ENCODE measurements around the gene RITA1. TPM values are rescaled to one million over a fixed set of nuclear protein-coding genes. Genes with fewer than 3 reads are reported as not detected.

RITA1 gene
- total and polyA plus RNA-seq, 2 of the 4 experiments (the other 2 are of a cell fraction), result 14.2 to 14.7 TPM

- no peak overlapping the region for H2BK15ac ChIP-seq (ENCODE audit: low read depth, low read length)
- H3K4me1 ChIP-seq (ENCODE audit: control insufficient read depth, insufficient read depth, low read length), result peaks cover 2% of the 10 kb centered on the region; the same call in 1 of the 2 replicates
- no peak overlapping the region for H4K8ac ChIP-seq (ENCODE audit: low read depth in 2 of 2, low read length in 2 of 2)
- H3K23ac ChIP-seq (ENCODE audit: low read depth, low read length), result no peak overlapping the region
- intact Hi-C loops (cut with micrococcal nuclease), result no loop called here
- H3K9me3 ChIP-seq (ENCODE audit: control insufficient read depth, insufficient read depth, low read length), result no peaks in the 10 kb centered on the region
- H3K18ac ChIP-seq (ENCODE audit: low read depth, low read length), result no peak overlapping the region
- no peaks in the 10 kb centered on the region for H3K9me1 ChIP-seq (ENCODE audit: insufficient read depth, low read length)
- ChIA-PET CTCF (no interaction called here), POLR2A (ENCODE audit: unreplicated experiment) (no interaction called here)
- H3K4me2 ChIP-seq (ENCODE audit: low read depth, low read length), result no peak overlapping the region
- H2AK9ac ChIP-seq (replicated peaks; ENCODE audit: low read depth, low read length, poor library complexity), result no peak overlapping the region
- H4K20me1 ChIP-seq (ENCODE audit: insufficient read depth, low read length), result no peaks in the 10 kb centered on the region
- BruUV-seq (replicated peaks), result no TSS peak
- no peak overlapping the region for H3K14ac ChIP-seq (replicated peaks; ENCODE audit: low read depth, low read length)
- no peaks in the 10 kb centered on the region for H3K36me3 ChIP-seq (ENCODE audit: control insufficient read depth, insufficient read depth, low read length)
- no peak overlapping the region for H3K56ac ChIP-seq (ENCODE audit: extremely low read depth, insufficient read depth, low read length)
- H3K27ac ChIP-seq (ENCODE audit: insufficient read depth, low read length), result no peak overlapping the region
- in situ Hi-C loops (cut with MboI; ENCODE audit: low sequenced_read_pairs), result no loop called here
- no peak overlapping the region for H2AFZ ChIP-seq (replicated peaks; ENCODE audit: low read length, poor library complexity)
- H2AK5ac ChIP-seq (ENCODE audit: low read depth, low read length), result no peak overlapping the region
- dilution Hi-C loops (cut with HindIII; ENCODE audit: low sequenced_read_pairs, unreplicated experiment), result no loop called here
- no peak overlapping the region for H2BK120ac ChIP-seq (ENCODE audit: low read depth, low read length)
- no peak overlapping the region for H2BK5ac ChIP-seq (ENCODE audit: low read depth, low read length, poor library complexity, severe bottlenecking)
- TF ChIP-seq MAFK (IDR thresholded peaks at IDR 0.05; ENCODE audit: low read depth, low read length) (no peak), RFX5 (IDR thresholded peaks at IDR 0.05; ENCODE audit: low read depth, low read length) (no peak), CEBPB (IDR thresholded peaks at IDR 0.05; ENCODE audit: low read depth, low read length) (peak; percentile 68), BHLHE40 (IDR thresholded peaks at IDR 0.05; ENCODE audit: low read depth, low read length) (no peak), MXI1 (IDR thresholded peaks at IDR 0.05; ENCODE audit: borderline replicate concordance, low read depth, low read length) (no peak)
- H3K27me3 ChIP-seq (ENCODE audit: control insufficient read depth, insufficient read depth, low read length), result peaks cover 18% of the 10 kb centered on the region
- no peaks in the 10 kb centered on the region for H3K79me1 ChIP-seq (ENCODE audit: low read depth in 1 of 2, low read length in 2 of 2)
- DNase-seq (no peak), ATAC-seq (ENCODE audit: low read depth) (no peak)
- no peak overlapping the region for H3K4me3 ChIP-seq (ENCODE audit: insufficient read depth, low read depth, low read length)
- WGBS, 2 experiments (ENCODE audit: extremely low coverage in 2 of 2, insufficient read length in 1 of 2), result 80% methylated on average over 2 of the region's 12 CpGs; no CpG with 5 or more reads in 1 of the 2 experiments
- H4K91ac ChIP-seq (ENCODE audit: insufficient read depth, low read depth, low read length), result no peak overlapping the region
- H3K4ac ChIP-seq (ENCODE audit: low read depth, low read length), result no peak overlapping the region
- H3K9ac ChIP-seq (ENCODE audit: low read depth, low read length), result no peak overlapping the region
- H4K5ac ChIP-seq (ENCODE audit: low read depth, low read length), result no peak overlapping the region
- no peak overlapping the region for H2BK20ac ChIP-seq (ENCODE audit: low read depth, low read length)
Measured at GRCh38 chr12:113145720-113146551, 39.6 kb upstream of the RITA1 start.

Measured in IMR-90 (cell line).